HepG2 (cell line): ENCODE measurements around the gene ZNF653. TPM values are rescaled to one million over a fixed set of nuclear protein-coding genes. Genes with fewer than 3 reads are reported as not detected.
A peak's percentile ranks its signal among the peaks of the same experiment; 100 is the strongest.

ENCODE experiments used
- AKAP8 ChIP-seq: sonication (generic); formaldehyde crosslinking; IDR thresholded peaks from 2 replicates; pipeline ENCODE4 v1.5.1; 2020; ENCODE audit warnings: mild to moderate bottlenecking, missing genetic modification reagents
- E2F1 ChIP-seq: sonication (generic); formaldehyde crosslinking; IDR thresholded peaks from 2 replicates; pipeline ENCODE4 v1.5.0; 2020; ENCODE audit warnings: missing genetic modification reagents
- FOXO4 ChIP-seq: sonication (generic); formaldehyde crosslinking; conservative IDR thresholded peaks from 2 replicates; pipeline ENCODE4 v1.8.1; 2023; ENCODE audit warnings: missing genetic modification reagents
- ISL2 ChIP-seq: sonication (generic); formaldehyde crosslinking; IDR thresholded peaks from 2 replicates; pipeline ENCODE4 v1.5.0; 2020; ENCODE audit warnings: missing genetic modification reagents
- KDM2A ChIP-seq: sonication (generic); formaldehyde crosslinking; IDR thresholded peaks from 2 replicates; pipeline ENCODE4 v1.4.0; 2020; ENCODE audit warnings: low read depth, missing genetic modification reagents, borderline replicate concordance
- MXD4 ChIP-seq: IDR thresholded peaks from 2 replicates; pipeline ENCODE4 v1.6.1; 2016; ENCODE audit warnings: mild to moderate bottlenecking, missing biosample characterization, missing genetic modification reagents
- NFATC3 ChIP-seq: sonication (generic); formaldehyde crosslinking; IDR thresholded peaks from 2 replicates; pipeline ENCODE4 v1.5.1; 2020; ENCODE audit warnings: mild to moderate bottlenecking, missing genetic modification reagents
- PCBP1 ChIP-seq: fragments of 200-400 bp; formaldehyde crosslinking; IDR thresholded peaks from 2 replicates; pipeline ENCODE4 v1.6.1; 2017; ENCODE audit warnings: mild to moderate bottlenecking, low read depth, low read length, borderline replicate concordance
- PREB ChIP-seq: sonication (generic); formaldehyde crosslinking; IDR thresholded peaks from 2 replicates; pipeline ENCODE4 v1.4.0; 2020; ENCODE audit warnings: missing genetic modification reagents
- SP2 ChIP-seq: sonication (generic); formaldehyde crosslinking; IDR thresholded peaks from 2 replicates; pipeline ENCODE4 v1.5.1; 2020; ENCODE audit warnings: mild to moderate bottlenecking, missing genetic modification reagents
- TCF7 ChIP-seq: sonication (generic); IDR thresholded peaks from 2 replicates; pipeline ENCODE4 v1.6.1; 2016; ENCODE audit warnings: antibody characterized with exemption, low read depth
- YEATS2 ChIP-seq: sonication (generic); formaldehyde crosslinking; IDR thresholded peaks from 2 replicates; pipeline ENCODE4 v1.4.0; 2020; ENCODE audit warnings: missing genetic modification reagents, borderline replicate concordance
- ZNF605 ChIP-seq: sonication (generic); formaldehyde crosslinking; IDR thresholded peaks from 2 replicates; pipeline ENCODE4 v1.8.0; 2022; ENCODE audit warnings: mild to moderate bottlenecking, missing genetic modification reagents
- ZNF639 ChIP-seq: conservative IDR thresholded peaks from 2 replicates; pipeline ENCODE4 v1.6.1; 2018; ENCODE audit warnings: missing genetic modification reagents
- ZNF709 ChIP-seq: sonication (generic); formaldehyde crosslinking; IDR thresholded peaks from 2 replicates; pipeline ENCODE4 v1.5.0; 2020; ENCODE audit warnings: mild to moderate bottlenecking, missing genetic modification reagents
- ZNF841 ChIP-seq: sonication (generic); formaldehyde crosslinking; IDR thresholded peaks from 2 replicates; pipeline ENCODE4 v1.8.1; 2023; ENCODE audit warnings: missing genetic modification reagents, borderline replicate concordance
- polyA plus RNA-seq, 8 experiments: library from polyadenylated mRNA; depleted of rRNA in 3 of 8; stranded (reverse) in 7 of 8; unstranded in 1 of 8; fragments of >200 nt; fragmentation: Illumina TruSeq in 4 of 8; extraction: Trizol in 4 of 8; gene quantifications; 2 replicates each; pipeline versions ENCODE4 v1.2.1 to v1.2.3, GENCODE V29; 2011 to 2016; ENCODE audit warnings: low read depth in 4 of 8, missing spikeins in 1 of 8, mixed read lengths in 1 of 8; ENCODE audit not compliant: insufficient read depth in 1 of 8
- total RNA-seq, 5 experiments: library from RNA; depleted of rRNA; stranded (reverse); fragments of >200 nt; fragmentation: Illumina TruSeq; extraction: Trizol; gene quantifications; 2 replicates each; pipeline ENCODE4 v1.2.3, GENCODE V29; 2016; ENCODE audit warnings: low read depth in 1 of 5
- TF ChIP-seq, protein P1 (sequence below): sonication (generic); formaldehyde crosslinking; IDR thresholded peaks from 2 replicates; pipeline ENCODE4 v1.8.0; 2022; ENCODE audit warnings: missing genetic modification reagents, mild to moderate bottlenecking, inconsistent platforms, borderline replicate concordance
- TF ChIP-seq, protein P2 (sequence below): sonication (generic); formaldehyde crosslinking; IDR thresholded peaks from 2 replicates; pipeline ENCODE4 v1.4.0; 2020; ENCODE audit warnings: missing genetic modification reagents, borderline replicate concordance
- TF ChIP-seq, protein P3 (sequence below): IDR thresholded peaks from 2 replicates; pipeline ENCODE4 v1.6.1; 2016; ENCODE audit warnings: low read depth, control low read depth

ZNF653 gene
- total and polyA plus RNA-seq, 2 of the 13 experiments (the other 11 are each of a cell fraction or from before 2014, with no cell fraction given), result 4.7 to 7.1 TPM

GRCh38 chr19:11528551-11529341, 23.1 kb upstream of the ZNF653 start, which contains the start of gene ECSIT (continued):
- peak; percentile 51; the same call in 1 of the 2 replicates for TF ChIP-seq E2F1 (CRISPR knock-in tag)
- peak; percentile 57; the same call in 1 of the 2 replicates for TF ChIP-seq ZNF605 (CRISPR knock-in tag)
- TF ChIP-seq, protein P1, sequence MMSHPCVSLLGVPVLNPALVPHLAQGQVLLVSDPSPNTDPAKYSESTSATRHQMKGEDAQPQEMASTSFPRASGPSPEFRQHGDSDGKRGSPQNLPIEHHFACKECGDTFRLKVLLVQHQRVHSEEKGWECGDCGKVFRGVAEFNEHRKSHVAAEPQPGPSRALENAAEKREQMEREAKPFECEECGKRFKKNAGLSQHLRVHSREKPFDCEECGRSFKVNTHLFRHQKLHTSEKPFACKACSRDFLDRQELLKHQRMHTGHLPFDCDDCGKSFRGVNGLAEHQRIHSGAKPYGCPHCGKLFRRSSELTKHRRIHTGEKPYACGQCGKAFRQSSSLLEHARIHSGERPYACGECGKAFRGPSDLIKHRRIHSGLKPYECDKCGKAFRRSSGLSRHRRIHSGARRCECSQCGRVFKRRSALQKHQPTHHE (CRISPR knock-in tag), result peak; percentile 14; the same call in 1 of the 2 replicates
- TF ChIP-seq, protein P2, sequence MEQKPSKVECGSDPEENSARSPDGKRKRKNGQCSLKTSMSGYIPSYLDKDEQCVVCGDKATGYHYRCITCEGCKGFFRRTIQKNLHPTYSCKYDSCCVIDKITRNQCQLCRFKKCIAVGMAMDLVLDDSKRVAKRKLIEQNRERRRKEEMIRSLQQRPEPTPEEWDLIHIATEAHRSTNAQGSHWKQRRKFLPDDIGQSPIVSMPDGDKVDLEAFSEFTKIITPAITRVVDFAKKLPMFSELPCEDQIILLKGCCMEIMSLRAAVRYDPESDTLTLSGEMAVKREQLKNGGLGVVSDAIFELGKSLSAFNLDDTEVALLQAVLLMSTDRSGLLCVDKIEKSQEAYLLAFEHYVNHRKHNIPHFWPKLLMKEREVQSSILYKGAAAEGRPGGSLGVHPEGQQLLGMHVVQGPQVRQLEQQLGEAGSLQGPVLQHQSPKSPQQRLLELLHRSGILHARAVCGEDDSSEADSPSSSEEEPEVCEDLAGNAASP (CRISPR knock-in tag), result peak; percentile 68; the same call in 1 of the 2 replicates
- peak; percentile 85; the same call in 1 of the 2 replicates for TF ChIP-seq KDM2A
- TF ChIP-seq NFATC3 (CRISPR knock-in tag), result 0 out of 2 replicates have a peak, but pooled peaks have one; percentile 67
- no peak for TF ChIP-seq TCF7
- TF ChIP-seq ZNF639 (CRISPR knock-in tag), result peak; percentile 87
- TF ChIP-seq MXD4 (CRISPR knock-in tag), result peak; percentile 76
- TF ChIP-seq ZNF709 (CRISPR knock-in tag), result no peak
- peak; percentile 84; the same call in 1 of the 2 replicates for TF ChIP-seq YEATS2 (CRISPR knock-in tag)
- TF ChIP-seq SP2 (CRISPR knock-in tag), result peak; percentile 92
- TF ChIP-seq, protein P3, sequence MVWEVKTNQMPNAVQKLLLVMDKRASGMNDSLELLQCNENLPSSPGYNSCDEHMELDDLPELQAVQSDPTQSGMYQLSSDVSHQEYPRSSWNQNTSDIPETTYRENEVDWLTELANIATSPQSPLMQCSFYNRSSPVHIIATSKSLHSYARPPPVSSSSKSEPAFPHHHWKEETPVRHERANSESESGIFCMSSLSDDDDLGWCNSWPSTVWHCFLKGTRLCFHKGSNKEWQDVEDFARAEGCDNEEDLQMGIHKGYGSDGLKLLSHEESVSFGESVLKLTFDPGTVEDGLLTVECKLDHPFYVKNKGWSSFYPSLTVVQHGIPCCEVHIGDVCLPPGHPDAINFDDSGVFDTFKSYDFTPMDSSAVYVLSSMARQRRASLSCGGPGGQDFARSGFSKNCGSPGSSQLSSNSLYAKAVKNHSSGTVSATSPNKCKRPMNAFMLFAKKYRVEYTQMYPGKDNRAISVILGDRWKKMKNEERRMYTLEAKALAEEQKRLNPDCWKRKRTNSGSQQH (CRISPR knock-in tag), result peak; percentile 28; the same call in 1 of the 2 replicates
- TF ChIP-seq PCBP1, result 0 out of 2 replicates have a peak, but pooled peaks have one; percentile 70
- TF ChIP-seq AKAP8 (CRISPR knock-in tag), result no peak
- TF ChIP-seq PREB (CRISPR knock-in tag), result peak; percentile 69; the same call in 1 of the 2 replicates
- TF ChIP-seq ISL2 (CRISPR knock-in tag), result peak; percentile 70
- TF ChIP-seq ZNF841 (CRISPR knock-in tag), result no peak
- TF ChIP-seq FOXO4 (CRISPR knock-in tag), result 0 out of 2 replicates have a peak, but pooled peaks have one; percentile 1
